Measurements from ENCODE around the gene SLC2A8.

SLC2A8 gene

GRCh38 chr9:127402401-127403090 lies 5.6 kb downstream of the SLC2A8 start:
- no peak for DNase-seq

- no peak for DNase-seq
Observed at GRCh38 chr9:127403507-127404192, 6.7 kb downstream of the SLC2A8 start.

GRCh38 chr9:127404631-127405030 lies 7.7 kb downstream of the SLC2A8 start:
- DNase-seq, result no peak

GRCh38 chr9:127405344-127406125 lies 8.6 kb downstream of the SLC2A8 start:
- no peak for DNase-seq

GRCh38 chr9:127406799-127407491 lies 10.0 kb downstream of the SLC2A8 start:
- DNase-seq, result no peak

- no peak for DNase-seq
Observed at GRCh38 chr9:127407492-127407843, 10.5 kb downstream of the SLC2A8 start.

GRCh38 chr9:127411122-127411521 lies 14.2 kb downstream of the SLC2A8 start:
- DNase-seq, result no peak

GRCh38 chr9:127415141-127415540 lies 18.2 kb downstream of the SLC2A8 start:
- no peak for DNase-seq

- no peak for DNase-seq
Observed at GRCh38 chr9:127415657-127416056, 18.7 kb downstream of the SLC2A8 start.

GRCh38 chr9:127417131-127418036 lies 20.4 kb downstream of the SLC2A8 start:
- DNase-seq, result no peak

GRCh38 chr9:127418037-127418471 lies 21.1 kb downstream of the SLC2A8 start:
- no peak for DNase-seq

GRCh38 chr9:127419348-127419747 lies 22.4 kb downstream of the SLC2A8 start:
- no peak for DNase-seq

- DNase-seq, result no peak
Observed at GRCh38 chr9:127421057-127421456, 24.1 kb downstream of the SLC2A8 start.

- DNase-seq, result no peak
Observed at GRCh38 chr9:127422133-127422782, 25.3 kb downstream of the SLC2A8 start.

- DNase-seq, result no peak
Observed at GRCh38 chr9:127422787-127423186, 25.8 kb downstream of the SLC2A8 start.

- no peak for DNase-seq
Observed at GRCh38 chr9:127423476-127423933, 26.5 kb downstream of the SLC2A8 start.

GRCh38 chr9:127423934-127424675 lies 27.1 kb downstream of the SLC2A8 start, which contains the start of gene ZNF79:
Gene ZNF79 (plus strand): TSS chr9:127424382. CDS start chr9:127424788, 406 bp downstream.
- DNase-seq, result peak; percentile 98

- DNase-seq, result no peak
Observed at GRCh38 chr9:127424676-127424999, 27.7 kb downstream of the SLC2A8 start.

GRCh38 chr9:127426756-127427155 lies 29.8 kb downstream of the SLC2A8 start:
- no peak for DNase-seq

- no peak for DNase-seq
Observed at GRCh38 chr9:127428348-127428747, 31.4 kb downstream of the SLC2A8 start.

All from right kidney (tissue), 1 donor.